Panc1 (cell line): Measurements from ENCODE around the gene HNRNPC. TPM values are rescaled to one million over a fixed set of nuclear protein-coding genes. Genes with fewer than 3 reads are reported as not detected.

Source experiments
- ATAC-seq: fragments of 200-7000 bp; cut with Tn5 transposase; 2 replicates; pipeline ENCODE4 v1.9.1; 2020; ENCODE audit warnings: mild to moderate bottlenecking, moderate library complexity
- BruUV-seq: library from RNA; stranded (reverse); fragments of 400-500 nt; replicated peaks from 2 replicates; lab custom pipeline; 2021; lab: Mats Ljungman, UMichigan
- CTCF ChIA-PET: fragments of 300-600 bp; sonication (Branson Sonifier 250); formaldehyde crosslinking; loops from one replicate; lab custom pipeline; 2022; ENCODE audit warnings: antibody characterized with exemption; lab: Charles Lee
- POLR2A ChIA-PET: fragments of 300-600 bp; sonication (Branson Sonifier 250); formaldehyde crosslinking; loops from one replicate; lab custom pipeline; 2022; ENCODE audit warnings: antibody characterized with exemption; lab: Charles Lee
- DNase-seq: peaks from one replicate; pipeline ENCODE4 v3.0.0-alpha.2; 2010; ENCODE audit warnings: low read depth, low spot score
- H3K27ac ChIP-seq: 2 replicates; pipeline ENCODE4 v1.5.1; 2011; ENCODE audit warnings: mild to moderate bottlenecking, low read length, inconsistent platforms
- H3K27me3 ChIP-seq: fragments of 200-500 bp; sonication (Bioruptor generic); 2 replicates; pipeline ENCODE4 v1.6.0; 2014; ENCODE audit warnings: low read length, inconsistent platforms; ENCODE audit not compliant: control insufficient read depth, insufficient read depth
- H3K36me3 ChIP-seq: fragments of 200-500 bp; sonication (Bioruptor generic); 2 replicates; pipeline ENCODE4 v1.5.1; 2014; ENCODE audit warnings: inconsistent platforms, mild to moderate bottlenecking, low read length, moderate library complexity; ENCODE audit not compliant: control insufficient read depth, insufficient read depth
- H3K4me1 ChIP-seq: 2 replicates; pipeline ENCODE4 v1.5.1; 2011; ENCODE audit warnings: inconsistent platforms, mild to moderate bottlenecking, low read length, moderate library complexity; ENCODE audit not compliant: control insufficient read depth, insufficient read depth
- H3K4me3 ChIP-seq, 2 experiments: 2 replicates each; pipeline ENCODE4 v1.5.1; 2011 to 2012; ENCODE audit warnings: low read depth in 2 of 2, low read length in 2 of 2, mild to moderate bottlenecking in 2 of 2, inconsistent platforms in 1 of 2, moderate library complexity in 1 of 2
- H3K9me3 ChIP-seq: fragments of 200-500 bp; sonication (Bioruptor generic); 2 replicates; pipeline ENCODE4 v1.5.1; 2014; ENCODE audit warnings: low read depth, mild to moderate bottlenecking, inconsistent platforms, low read length, moderate library complexity; ENCODE audit not compliant: control insufficient read depth, insufficient read depth
- CTCF ChIP-seq: fragments of 450-650 bp; IDR thresholded peaks from 2 replicates; pipeline ENCODE4 v1.5.1; 2017; ENCODE audit warnings: mild to moderate bottlenecking
- POLR2AphosphoS5 ChIP-seq: IDR thresholded peaks from 2 replicates; pipeline ENCODE4 v1.6.1; 2012; ENCODE audit warnings: mild to moderate bottlenecking, low read depth, low read length, moderate library complexity
- REST ChIP-seq, 2 experiments: IDR thresholded peaks; 2 replicates each; pipeline ENCODE4 v1.6.1; 2011 to 2012; ENCODE audit warnings: low read depth in 2 of 2, control low read depth in 1 of 2, low read length in 1 of 2, mild to moderate bottlenecking in 1 of 2, moderate library complexity in 1 of 2; ENCODE audit not compliant: insufficient read depth in 1 of 2
- SIN3A ChIP-seq: IDR thresholded peaks from 2 replicates; pipeline ENCODE4 v1.6.1; 2012; ENCODE audit warnings: low read depth, mild to moderate bottlenecking, low read length, moderate library complexity, borderline replicate concordance; ENCODE audit not compliant: insufficient read depth
- TCF7L2 ChIP-seq: IDR thresholded peaks from 2 replicates; pipeline ENCODE4 v1.6.1; 2011; ENCODE audit warnings: mild to moderate bottlenecking, low read depth, low read length, inconsistent platforms
- in situ Hi-C: cut with HindIII; loops from 2 replicates; pipeline ENCODE4 v1.10.0; 2016; ENCODE audit warnings: low sequenced_read_pairs, low pct_unique_long_range_greater_than_20kb
- intact Hi-C: fragments of 100-400 bp; cut with micrococcal nuclease; formaldehyde crosslinking; loops from one replicate; pipeline ENCODE4 v1.10.0; 2022; ENCODE audit not compliant: unreplicated experiment
- total RNA-seq: library from RNA; stranded (reverse); gene quantifications from one replicate; pipeline ENCODE4 v1.2.1, GENCODE V29; 2021; ENCODE audit not compliant: unreplicated experiment

The HNRNPC gene
- total RNA-seq, 1 experiment from 2014 or later: 537 TPM

- Histone ChIP-seq H3K4me1 (no peaks in the 10 kb centered on the region; the same call in 1 of the 2 replicates), H3K9me3 (no peaks in the 10 kb centered on the region), H3K27me3 (no peaks in the 10 kb centered on the region), H3K27ac (no peak overlapping the region), H3K36me3 (peaks cover 48% of the 10 kb centered on the region), H3K4me3 (no peak overlapping the region)
- ATAC-seq (no peak), DNase-seq (no peak)
- ChIA-PET POLR2A (no interaction called here), CTCF (no interaction called here)
- intact Hi-C loops: no loop called here
- TF ChIP-seq REST (IDR thresholded peaks at IDR 0.05; ENCODE audit: insufficient read depth in 1 of 2, low read depth in 2 of 2, low read length in 1 of 2): no peak
- TF ChIP-seq POLR2AphosphoS5: no peak
- TF ChIP-seq TCF7L2: no peak
- TF ChIP-seq CTCF: no peak
- TF ChIP-seq SIN3A: no peak
- in situ Hi-C loops: no loop called here
- no TSS peak for BruUV-seq
Observed at GRCh38 chr14:21231020-21231652, 38.1 kb downstream of the HNRNPC start.

- H3K4me3 ChIP-seq: no peak overlapping the region
- ATAC-seq (no peak), DNase-seq (no peak)
- no peak overlapping the region for H3K27ac ChIP-seq
- in situ Hi-C loops (no loop called here), intact Hi-C loops (no loop called here)
- POLR2A ChIA-PET: no interaction called here
- H3K4me1 ChIP-seq: no peaks in the 10 kb centered on the region; the same call in 1 of the 2 replicates
- CTCF ChIA-PET: no interaction called here
- TF ChIP-seq POLR2AphosphoS5 (no peak), TCF7L2 (no peak), CTCF (no peak), REST (IDR thresholded peaks at IDR 0.05; ENCODE audit: insufficient read depth in 1 of 2, low read depth in 2 of 2, low read length in 1 of 2) (no peak), SIN3A (no peak)
- no peaks in the 10 kb centered on the region for H3K27me3 ChIP-seq
- no peaks in the 10 kb centered on the region for H3K9me3 ChIP-seq
- peaks cover 45% of the 10 kb centered on the region for H3K36me3 ChIP-seq
- BruUV-seq: TSS peak; percentile 16
Observed at GRCh38 chr14:21229821-21230220, 39.4 kb downstream of the HNRNPC start.
